Tibial nerve (tissue), 4 donors: ENCODE results near the gene SARNP.

ENCODE experiments used
- CTCF ChIP-seq, 5 experiments: fragments of 200-600 bp in 3 of 5; fragments of 450-650 bp in 2 of 5; sonication (generic) in 3 of 5; IDR thresholded peaks; one replicate each; pipeline ENCODE4 v1.5.1; 2016 to 2019; ENCODE audit warnings: antibody characterized with exemption in 5 of 5, mild to moderate bottlenecking in 3 of 5, moderate library complexity in 2 of 5
- EP300 ChIP-seq, 2 donors: sonication (generic); formaldehyde crosslinking; IDR thresholded peaks; one replicate each; pipeline ENCODE4 v1.6.1; 2017; ENCODE audit warnings: antibody characterized with exemption in 2 of 2, mild to moderate bottlenecking in 1 of 2
- POLR2A ChIP-seq, 2 donors: fragments of 450-650 bp; IDR thresholded peaks; one replicate each; pipeline ENCODE4 v1.6.1; 2017; ENCODE audit warnings: antibody characterized with exemption in 2 of 2, mild to moderate bottlenecking in 2 of 2, moderate library complexity in 2 of 2

GRCh38 chr12:55760663-55761062 is 56.9 kb downstream of the SARNP start:
- TF ChIP-seq CTCF (IDR thresholded peaks at IDR 0.05) (no peak), POLR2A (IDR thresholded peaks at IDR 0.05) (no peak), EP300 (IDR thresholded peaks at IDR 0.05) (no peak)
